ENCODE results near the gene SCGB1A1.

DNA sequence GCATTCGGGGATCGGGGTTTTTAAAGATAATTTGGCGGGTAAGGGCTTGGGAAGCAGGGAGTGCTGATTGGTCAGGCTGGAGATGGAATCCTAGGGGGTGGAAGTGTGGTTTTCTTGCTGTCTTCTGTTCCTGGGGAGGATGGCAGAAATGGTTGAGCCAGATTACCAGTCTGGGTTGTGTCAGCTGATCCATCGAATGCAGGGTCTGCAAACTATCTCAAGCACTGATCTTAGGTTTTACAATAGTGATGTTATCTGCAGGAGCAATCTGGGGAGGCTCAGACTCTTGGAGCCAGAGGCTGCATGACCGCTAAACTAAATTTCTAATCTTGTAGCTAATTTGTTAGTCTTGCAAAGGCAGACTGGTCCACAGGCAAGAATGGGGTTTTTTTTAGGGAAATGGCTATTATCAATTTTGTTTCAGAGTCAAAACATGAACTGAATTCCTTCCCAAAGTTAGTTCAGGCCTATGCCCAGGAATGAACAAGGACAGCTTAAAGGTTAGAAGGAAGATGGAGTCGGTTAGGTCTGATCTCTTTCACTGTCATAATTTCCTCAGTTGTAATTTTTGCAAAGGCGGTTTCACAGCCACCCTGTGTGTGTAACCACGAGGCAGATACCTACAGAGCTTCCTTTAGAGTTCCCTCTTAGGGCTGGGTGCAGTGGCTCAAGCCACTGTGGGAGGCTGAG lies 10.2 kb downstream of the SCGB1A1 start:
- TF ChIP-seq, protein P1, sequence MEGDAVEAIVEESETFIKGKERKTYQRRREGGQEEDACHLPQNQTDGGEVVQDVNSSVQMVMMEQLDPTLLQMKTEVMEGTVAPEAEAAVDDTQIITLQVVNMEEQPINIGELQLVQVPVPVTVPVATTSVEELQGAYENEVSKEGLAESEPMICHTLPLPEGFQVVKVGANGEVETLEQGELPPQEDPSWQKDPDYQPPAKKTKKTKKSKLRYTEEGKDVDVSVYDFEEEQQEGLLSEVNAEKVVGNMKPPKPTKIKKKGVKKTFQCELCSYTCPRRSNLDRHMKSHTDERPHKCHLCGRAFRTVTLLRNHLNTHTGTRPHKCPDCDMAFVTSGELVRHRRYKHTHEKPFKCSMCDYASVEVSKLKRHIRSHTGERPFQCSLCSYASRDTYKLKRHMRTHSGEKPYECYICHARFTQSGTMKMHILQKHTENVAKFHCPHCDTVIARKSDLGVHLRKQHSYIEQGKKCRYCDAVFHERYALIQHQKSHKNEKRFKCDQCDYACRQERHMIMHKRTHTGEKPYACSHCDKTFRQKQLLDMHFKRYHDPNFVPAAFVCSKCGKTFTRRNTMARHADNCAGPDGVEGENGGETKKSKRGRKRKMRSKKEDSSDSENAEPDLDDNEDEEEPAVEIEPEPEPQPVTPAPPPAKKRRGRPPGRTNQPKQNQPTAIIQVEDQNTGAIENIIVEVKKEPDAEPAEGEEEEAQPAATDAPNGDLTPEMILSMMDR (IDR thresholded peaks at IDR 0.05), result no peak
- no peak for TF ChIP-seq EZH2 (IDR thresholded peaks at IDR 0.05)
- TF ChIP-seq EZH2phosphoT487 (IDR thresholded peaks at IDR 0.05), result no peak
